Aorta (tissue), 5 donors: Measurements from ENCODE around the gene TMEM221. TPM values are rescaled to one million over a fixed set of nuclear protein-coding genes. Genes with fewer than 3 reads are reported as not detected.

ENCODE experiments used
- ATAC-seq: fragments of 200-7000 bp; cut with Tn5 transposase; one replicate; pipeline ENCODE4 v1.9.1; 2022; ENCODE audit warnings: moderate library complexity; ENCODE audit not compliant: low FRiP score
- DNase-seq, 2 donors: peaks; one replicate each; pipeline ENCODE4 v3.0.0-alpha.2; 2020
- H3K27ac ChIP-seq, 2 donors: one replicate each; pipeline ENCODE4 v1.5.1; 2013; ENCODE audit warnings: low read length in 2 of 2, mild to moderate bottlenecking in 2 of 2, moderate library complexity in 2 of 2, control low read depth in 1 of 2, inconsistent platforms in 1 of 2, low read depth in 1 of 2
- H3K27me3 ChIP-seq, 2 donors: one replicate each; pipeline ENCODE4 v1.6.1; 2013; ENCODE audit warnings: control low read depth in 1 of 2, low read length in 1 of 2, mild to moderate bottlenecking in 1 of 2, moderate library complexity in 1 of 2; ENCODE audit not compliant: insufficient read depth in 2 of 2, control insufficient read depth in 1 of 2
- H3K36me3 ChIP-seq, 2 donors: one replicate each; pipeline ENCODE4 v1.6.1; 2013; ENCODE audit warnings: control low read depth in 1 of 2, low read length in 1 of 2, mild to moderate bottlenecking in 1 of 2; ENCODE audit not compliant: insufficient read depth in 2 of 2, control insufficient read depth in 1 of 2
- H3K4me1 ChIP-seq, 2 donors: one replicate each; pipeline ENCODE4 v1.6.1; 2013; ENCODE audit warnings: low read length in 2 of 2, control low read depth in 1 of 2, mild to moderate bottlenecking in 1 of 2, moderate library complexity in 1 of 2; ENCODE audit not compliant: insufficient read depth in 2 of 2, control insufficient read depth in 1 of 2
- H3K4me3 ChIP-seq, 2 donors: one replicate each; pipeline ENCODE4 v1.5.1; 2013; ENCODE audit warnings: low read length in 2 of 2, control low read depth in 1 of 2, mild to moderate bottlenecking in 1 of 2
- H3K9me3 ChIP-seq: one replicate; pipeline ENCODE4 v1.6.1; 2013; ENCODE audit warnings: mild to moderate bottlenecking, low read length; ENCODE audit not compliant: control insufficient read depth
- WGBS, 2 donors: extraction: QIAGEN DNeasy Blood & Tissue Kit; methylation state at CpG; one replicate each; pipeline ENCODE4 v1.1.7; 2013; 5-methylcytosine and 5-hydroxymethylcytosine counted together
- intact Hi-C, 2 donors: fragments of 100-400 bp; cut with DNase I; formaldehyde crosslinking; loops; one replicate each; pipeline versions ENCODE4 v1.14.2 to v1.15.0; 2022
- polyA plus RNA-seq, 2 donors: library from polyadenylated mRNA; stranded (reverse); fragments of 200-250 nt; gene quantifications; one replicate each; pipeline ENCODE4 v1.2.3, GENCODE V29; 2013
- total RNA-seq, 2 donors: library from RNA; stranded (reverse); fragmentation: NEBNext Ultra II Directional; extraction: Animal tissue kit (Norgen Biotek cat#: 25700); gene quantifications; one replicate each; pipeline ENCODE4 v1.2.1, GENCODE V29; 2021
- donor health status: healthy with polysubstance abuse.
- donor health status: Bipolar disorder and iron deficiency.
- donor health status: DM: no; HTN: no; CAD: no.
- donor health status: DM: no; HTN: no; CAD: no.
- donor health status: DM: yes; HTN: yes; CAD: no.

Gene TMEM221
- total and polyA plus RNA-seq, 4 donors = 0.30 to 0.38 TPM; not detected in 2

GRCh38 chr19:17419621-17420474, 28.6 kb downstream of the TMEM221 start, which contains the start of gene MVB12A:
TSS of gene MVB12A (plus strand) at chr19:17420047. CDS start at chr19:17420136, 89 bp downstream.
- DNase-seq (peak; percentile 99), ATAC-seq (peak; percentile 98)
- 1% methylated on average over 80 to 85 of the region's 85 CpGs for WGBS, 2 donors
- H3K27ac ChIP-seq = peak within 1 kb of the TSS in 1 of 2 donors; percentile 41
- no peaks in the 10 kb centered on the region for H3K36me3 ChIP-seq
- H3K4me1 ChIP-seq = no peaks in the 10 kb centered on the region
- no peaks in the 10 kb centered on the region for H3K9me3 ChIP-seq
- intact Hi-C loops = no loop called here
- H3K27me3 ChIP-seq = no peaks in the 10 kb centered on the region
- peak within 1 kb of the TSS; percentile 29 to 56 for H3K4me3 ChIP-seq

GRCh38 chr19:17419154-17419620, 29.3 kb downstream of the TMEM221 start:
- no peaks in the 10 kb centered on the region for H3K9me3 ChIP-seq
- H3K27me3 ChIP-seq = no peaks in the 10 kb centered on the region
- H3K4me3 ChIP-seq = no peak overlapping the region
- H3K36me3 ChIP-seq = no peaks in the 10 kb centered on the region
- no peaks in the 10 kb centered on the region for H3K4me1 ChIP-seq
- no peak for DNase-seq
- no peak for ATAC-seq
- WGBS, 2 donors = 19 to 29% methylated on average over 8 of the region's 8 CpGs
- intact Hi-C loops = no loop called here
- peak overlapping the region in 1 of 2 donors; percentile 41 for H3K27ac ChIP-seq

- intact Hi-C loops = no loop called here
- ATAC-seq (no peak), DNase-seq (no peak)
- 52 to 64% methylated on average over 3 of the region's 3 CpGs for WGBS, 2 donors
- Histone ChIP-seq H3K27me3 (no peaks in the 10 kb centered on the region), H3K4me3 (no peak overlapping the region), H3K9me3 (no peaks in the 10 kb centered on the region), H3K36me3 (no peaks in the 10 kb centered on the region), H3K27ac (no peak overlapping the region), H3K4me1 (no peaks in the 10 kb centered on the region)
Measured at GRCh38 chr19:17418710-17419109, 29.8 kb downstream of the TMEM221 start.

- H3K27ac ChIP-seq = no peak overlapping the region
- 46 to 53% methylated on average over 6 of the region's 6 CpGs for WGBS, 2 donors
- ATAC-seq = no peak
Measured at GRCh38 chr19:17415121-17415520, 33.3 kb downstream of the TMEM221 start.

GRCh38 chr19:17414097-17414496, 34.4 kb downstream of the TMEM221 start:
- intact Hi-C loops = no loop called here
- no peak for ATAC-seq
- no peak overlapping the region for H3K27ac ChIP-seq

More at GRCh38 chr19:17415121-17415520, 33.3 kb downstream of the TMEM221 start:
- Histone ChIP-seq H3K4me3 (no peak overlapping the region), H3K27me3 (no peaks in the 10 kb centered on the region), H3K9me3 (no peaks in the 10 kb centered on the region), H3K36me3 (no peaks in the 10 kb centered on the region), H3K4me1 (no peaks in the 10 kb centered on the region)
- intact Hi-C loops = no loop called here
- no peak for DNase-seq

GRCh38 chr19:17411801-17412200, 36.7 kb downstream of the TMEM221 start:
- intact Hi-C loops = no loop called here
- H3K27ac ChIP-seq = no peak overlapping the region
- 79 to 87% methylated on average over 11 of the region's 11 CpGs for WGBS, 2 donors

More at GRCh38 chr19:17414097-17414496, 34.4 kb downstream of the TMEM221 start:
- H3K4me3 ChIP-seq = no peak overlapping the region
- DNase-seq = no peak
- 91 to 93% methylated on average over 8 of the region's 8 CpGs for WGBS, 2 donors
- H3K4me1 ChIP-seq = no peaks in the 10 kb centered on the region
- H3K9me3 ChIP-seq = no peaks in the 10 kb centered on the region
- no peaks in the 10 kb centered on the region for H3K36me3 ChIP-seq
- H3K27me3 ChIP-seq = no peaks in the 10 kb centered on the region

GRCh38 chr19:17409990-17410389, 38.5 kb downstream of the TMEM221 start:
- Histone ChIP-seq H3K9me3 (no peaks in the 10 kb centered on the region), H3K27ac (no peak overlapping the region), H3K36me3 (no peaks in the 10 kb centered on the region), H3K27me3 (no peaks in the 10 kb centered on the region), H3K4me1 (no peaks in the 10 kb centered on the region), H3K4me3 (no peak overlapping the region)
- intact Hi-C loops = no loop called here
- DNase-seq = no peak
- WGBS, 2 donors = 89 to 90% methylated on average over 9 of the region's 9 CpGs
- no peak for ATAC-seq

More at GRCh38 chr19:17411801-17412200, 36.7 kb downstream of the TMEM221 start:
- H3K36me3 ChIP-seq = no peaks in the 10 kb centered on the region
- DNase-seq (no peak), ATAC-seq (no peak)
- no peak overlapping the region for H3K4me3 ChIP-seq
- no peaks in the 10 kb centered on the region for H3K9me3 ChIP-seq
- no peaks in the 10 kb centered on the region for H3K27me3 ChIP-seq
- H3K4me1 ChIP-seq = no peaks in the 10 kb centered on the region

GRCh38 chr19:17406887-17407196, 41.6 kb downstream of the TMEM221 start:
- intact Hi-C loops = no loop called here
- Histone ChIP-seq H3K9me3 (no peaks in the 10 kb centered on the region), H3K36me3 (no peaks in the 10 kb centered on the region), H3K4me3 (no peak overlapping the region), H3K27me3 (no peaks in the 10 kb centered on the region), H3K27ac (no peak overlapping the region), H3K4me1 (no peaks in the 10 kb centered on the region)
- ATAC-seq (no peak), DNase-seq (no peak)
- 61 to 68% methylated on average over 2 of the region's 2 CpGs for WGBS, 2 donors
